GM18861 (cell line): ENCODE data around the gene RALGAPB.
"Not testable (repeated sequence)": the region's sequence is repeated elsewhere in the genome, so short reads cannot be mapped to it uniquely, and the experiment has no call there.

Experiments
- ATAC-seq: cut with Tn5 transposase; IDR thresholded peaks from one replicate; pipeline ENCODE4 v1.9.1; 2021; ENCODE audit not compliant: unreplicated experiment

RALGAPB gene

DNA sequence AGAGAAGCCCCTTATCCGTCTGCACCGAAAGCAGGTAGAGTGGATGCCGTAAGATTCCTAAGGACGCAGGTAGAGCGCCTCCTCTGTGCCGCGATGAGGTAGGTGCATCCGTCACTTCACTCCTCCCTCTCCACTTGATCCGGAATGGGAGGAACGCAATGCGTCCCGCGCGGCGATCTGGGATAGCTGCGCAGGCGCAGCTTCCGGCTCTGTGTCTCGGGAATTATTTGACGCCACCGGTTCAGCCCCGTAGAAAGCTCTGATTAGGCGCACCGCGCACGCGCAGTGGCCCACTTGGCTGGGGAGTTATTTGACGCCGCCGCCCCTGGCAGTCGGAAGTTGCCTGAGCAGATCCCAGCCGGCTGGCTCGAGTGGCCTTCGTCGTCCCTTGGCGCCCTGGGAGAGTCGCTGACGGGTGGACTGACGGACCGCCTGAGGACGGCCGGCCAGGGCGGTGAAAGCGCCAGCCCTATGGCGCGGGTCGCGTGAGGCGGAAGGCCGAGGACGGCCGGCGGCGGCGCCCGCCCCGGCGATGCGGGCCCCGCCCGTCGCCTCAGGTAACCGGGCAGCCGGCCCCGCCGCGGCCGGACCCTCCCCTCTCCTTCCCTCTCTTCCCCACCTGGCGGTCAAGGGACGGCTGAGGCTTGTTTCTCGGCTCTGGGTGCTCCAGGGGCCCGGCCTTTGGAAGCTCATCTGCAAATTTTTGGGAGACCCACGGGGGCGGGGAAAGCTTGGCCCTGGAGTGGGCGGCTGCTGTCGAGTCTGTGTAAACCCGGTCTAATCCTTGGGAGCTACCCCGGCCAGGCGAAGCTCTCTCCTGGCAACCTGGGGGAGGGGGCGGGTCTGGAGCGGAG lies at the start of gene RALGAPB:
Gene RALGAPB (plus strand): TSS at position 331 of the 854 bp plus-strand sequence. CDS start 15,590 bp downstream, outside the sequence.
- ATAC-seq: peak; percentile 84

DNA sequence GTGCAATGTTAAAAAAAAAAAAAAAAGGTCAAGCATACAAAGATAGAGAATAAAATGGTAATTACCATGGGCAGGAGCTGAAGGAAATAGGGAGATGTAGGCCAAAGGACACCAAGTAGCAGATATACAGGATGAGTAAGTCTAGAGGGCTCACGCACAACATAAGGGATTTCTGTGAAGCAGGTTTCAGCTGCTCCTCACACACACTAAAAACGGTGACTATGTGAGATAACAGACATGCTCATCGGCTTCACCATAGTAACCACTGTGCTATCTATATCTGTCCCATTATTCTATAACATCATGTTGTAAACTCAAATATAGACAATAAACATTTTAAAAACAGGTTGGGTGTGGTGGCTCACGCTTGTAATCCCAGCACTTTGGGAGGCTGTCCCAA lies 49.1 kb upstream of the RALGAPB start:
- ATAC-seq: no peak

- no peak for ATAC-seq
These were observed 48.2 kb upstream of the RALGAPB start for GRCh38 chr20:38424401-38424800.

DNA sequence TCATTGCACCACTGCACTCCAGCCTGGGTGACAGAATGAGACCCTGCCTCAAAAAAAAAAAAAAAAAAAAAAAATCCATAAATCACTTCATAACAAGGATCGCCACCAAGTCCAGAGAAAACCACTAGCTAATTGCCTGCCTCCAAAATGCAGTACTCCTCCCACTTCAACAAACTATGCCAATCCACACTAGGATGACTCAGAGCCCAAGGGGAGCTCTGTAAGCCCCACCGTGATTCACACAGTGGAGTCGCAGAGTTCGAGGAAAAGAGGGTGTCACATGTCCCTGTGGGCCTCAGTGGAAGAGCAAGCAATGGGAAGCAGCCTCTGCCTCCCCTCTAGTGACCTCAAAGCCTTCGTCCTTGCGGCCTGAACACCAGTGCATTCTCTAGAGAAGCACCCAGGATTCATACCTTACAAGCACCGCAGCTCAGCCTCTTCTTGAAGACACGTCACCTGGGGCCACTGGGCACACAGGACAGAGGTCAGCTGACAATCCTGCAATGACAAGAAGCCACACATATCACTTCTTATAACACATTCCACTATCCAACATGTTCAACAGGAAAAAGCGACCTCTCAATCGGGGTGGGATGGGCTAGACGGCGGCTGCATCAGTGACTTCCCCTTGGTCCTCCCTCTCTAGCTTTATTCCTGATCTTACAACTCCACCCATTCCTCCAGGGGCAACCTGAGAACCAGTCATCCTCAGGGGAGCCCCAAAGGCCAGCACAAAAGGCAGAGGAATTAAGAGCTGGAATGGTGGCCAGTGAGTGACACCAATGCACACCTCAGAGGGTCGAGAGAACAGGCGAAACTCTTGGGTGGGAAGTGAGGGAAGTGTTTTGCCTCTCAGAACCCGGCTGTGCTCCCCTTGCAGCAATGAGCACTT lies 46.4 kb upstream of the RALGAPB start:
- ATAC-seq: no peak

DNA sequence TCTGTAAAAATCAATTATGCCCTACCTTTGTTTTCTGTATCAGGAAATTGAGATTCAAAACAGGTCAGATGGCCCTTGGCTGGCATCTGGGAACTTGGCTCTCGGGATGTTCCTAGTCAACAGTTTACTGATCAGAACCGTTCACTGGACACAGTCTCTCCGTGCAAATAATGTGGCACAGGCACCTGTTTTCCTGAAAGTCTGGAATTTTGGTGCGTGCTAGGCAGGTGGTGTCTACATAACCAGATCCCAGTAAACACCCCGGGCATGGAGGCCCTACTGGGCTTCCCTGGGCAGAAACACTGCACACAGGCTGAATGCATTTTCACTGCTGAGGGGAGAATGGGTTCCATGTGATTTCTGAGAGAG lies 45.0 kb upstream of the RALGAPB start:
- ATAC-seq: no peak

- ATAC-seq: no peak
These were observed 43.8 kb upstream of the RALGAPB start for GRCh38 chr20:38428800-38429199.

DNA sequence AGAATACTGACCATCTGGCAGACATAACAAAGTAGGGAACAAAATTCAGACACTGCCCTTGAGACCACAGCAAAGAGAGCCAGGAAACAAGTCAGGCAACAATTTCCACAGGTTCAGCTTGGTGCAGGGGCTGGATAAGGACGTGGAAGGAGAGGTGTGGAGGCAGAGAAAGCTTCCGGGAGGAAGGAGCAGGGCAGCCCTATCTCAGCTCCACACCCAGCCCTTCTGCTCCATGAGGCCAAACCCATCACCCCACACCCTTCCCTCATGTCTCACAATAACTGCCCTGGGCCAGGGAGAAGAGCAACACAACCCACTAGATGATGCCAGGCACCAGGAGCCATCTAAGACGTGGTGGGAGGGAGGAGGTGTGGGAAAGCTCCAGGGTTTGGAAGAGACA lies 43.3 kb upstream of the RALGAPB start:
- ATAC-seq: no peak

- no peak for ATAC-seq
These were observed 41.8 kb upstream of the RALGAPB start for GRCh38 chr20:38430679-38431325.

DNA sequence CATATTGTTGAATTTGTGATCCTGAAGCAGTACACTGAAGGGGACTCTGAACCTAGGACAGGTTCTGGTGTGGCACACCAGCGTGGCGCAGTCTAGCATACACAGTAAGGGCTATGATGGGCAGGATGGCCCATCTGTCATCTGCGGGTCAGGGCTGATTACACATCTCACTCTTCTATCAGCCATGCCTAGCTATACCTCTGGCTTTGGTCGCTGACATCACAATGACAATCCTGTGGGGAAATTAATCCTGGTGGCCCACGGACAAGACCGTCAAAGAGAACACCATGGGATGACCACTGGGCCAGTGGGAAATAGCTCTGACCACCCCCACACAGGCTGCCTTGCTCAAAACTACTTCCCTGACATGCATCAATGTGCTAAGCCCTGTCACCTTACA lies 40.4 kb upstream of the RALGAPB start:
- no peak for ATAC-seq

DNA sequence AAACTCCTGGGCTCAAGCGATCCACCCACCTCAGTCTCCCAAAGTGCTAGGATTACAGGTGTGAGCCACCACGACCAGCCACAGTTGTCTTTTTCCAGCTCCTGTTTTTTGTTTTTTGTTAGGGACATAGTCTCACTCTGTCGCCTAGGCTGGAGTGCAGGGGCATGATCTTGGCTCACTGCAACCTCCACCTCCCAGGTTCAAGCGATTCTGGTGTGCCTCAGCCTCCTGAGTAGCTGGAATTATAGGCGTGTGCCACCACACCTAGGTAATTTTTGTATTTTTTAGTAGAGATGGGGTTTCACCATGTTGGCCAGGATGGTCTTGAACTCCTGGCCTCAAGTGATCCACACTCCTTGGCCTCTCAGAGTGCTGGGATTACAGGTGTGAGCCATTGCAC lies 39.8 kb upstream of the RALGAPB start:
- ATAC-seq: not testable (repeated sequence)

- ATAC-seq: no peak
These were observed 39.2 kb upstream of the RALGAPB start for GRCh38 chr20:38433304-38433972.

GRCh38 chr20:38434301-38434741 lies 38.3 kb upstream of the RALGAPB start:
- no peak for ATAC-seq

DNA sequence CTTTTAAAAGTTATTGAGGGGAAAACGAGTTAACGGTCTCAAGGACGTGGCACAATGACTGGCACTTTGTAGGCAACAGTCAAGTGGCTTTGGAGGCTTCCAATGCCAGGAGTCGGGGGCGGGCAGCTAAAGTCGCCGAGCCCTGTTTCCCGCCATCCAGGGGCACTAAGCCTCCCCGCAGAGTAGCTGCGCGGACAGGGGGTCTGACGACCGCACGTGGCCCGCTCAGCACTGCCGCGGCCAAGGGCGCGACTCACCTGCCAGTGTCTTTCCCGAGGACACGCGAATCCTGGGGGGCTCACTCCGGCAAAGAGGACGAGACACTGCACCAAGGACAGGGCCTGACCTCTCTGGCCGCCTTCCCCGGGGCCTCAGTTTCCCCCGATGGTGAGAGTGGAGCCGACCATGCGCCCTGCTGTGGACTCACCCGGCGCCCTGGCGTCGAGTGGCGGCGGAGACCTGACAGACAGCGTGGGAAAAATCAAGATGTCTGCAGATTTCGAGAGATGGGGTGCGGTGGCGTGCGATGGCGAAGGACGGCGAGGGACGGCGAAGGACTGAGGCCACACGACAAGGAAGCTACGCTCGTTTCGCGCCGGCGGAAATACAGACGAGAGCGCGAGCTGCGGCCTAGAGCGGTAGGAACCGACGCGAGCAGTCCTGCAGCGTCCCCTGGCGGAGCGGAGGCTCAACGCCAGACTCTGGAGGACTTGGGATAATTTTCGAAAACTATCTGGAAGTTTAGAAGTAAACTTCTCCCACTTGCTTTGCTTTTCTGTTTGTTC lies 37.7 kb upstream of the RALGAPB start, which contains the start of gene SNHG17:
Gene SNHG17 (minus strand): TSS at position 559 of the 785 bp plus-strand sequence.
- ATAC-seq: peak; percentile 60

DNA sequence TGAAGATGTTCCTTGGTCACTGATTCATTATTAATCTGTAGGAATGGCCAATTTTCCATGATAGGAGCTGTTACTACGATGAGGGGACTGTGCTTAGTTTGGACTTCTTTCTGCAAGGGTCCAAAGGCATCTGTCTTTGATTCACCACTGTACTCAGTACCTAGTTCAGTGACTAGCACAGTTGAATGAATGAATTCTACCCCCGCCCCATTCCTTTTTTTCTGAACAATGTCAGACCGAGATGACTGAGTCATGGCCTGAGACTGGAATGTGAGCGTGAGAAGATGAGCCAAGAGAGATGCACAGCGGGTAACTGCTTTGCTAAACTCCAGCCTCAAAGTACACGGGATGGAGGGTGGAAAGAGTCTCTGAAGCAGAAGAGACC lies 37.1 kb upstream of the RALGAPB start:
- no peak for ATAC-seq

GRCh38 chr20:38437796-38438195 lies 34.8 kb upstream of the RALGAPB start:
- ATAC-seq: no peak

DNA sequence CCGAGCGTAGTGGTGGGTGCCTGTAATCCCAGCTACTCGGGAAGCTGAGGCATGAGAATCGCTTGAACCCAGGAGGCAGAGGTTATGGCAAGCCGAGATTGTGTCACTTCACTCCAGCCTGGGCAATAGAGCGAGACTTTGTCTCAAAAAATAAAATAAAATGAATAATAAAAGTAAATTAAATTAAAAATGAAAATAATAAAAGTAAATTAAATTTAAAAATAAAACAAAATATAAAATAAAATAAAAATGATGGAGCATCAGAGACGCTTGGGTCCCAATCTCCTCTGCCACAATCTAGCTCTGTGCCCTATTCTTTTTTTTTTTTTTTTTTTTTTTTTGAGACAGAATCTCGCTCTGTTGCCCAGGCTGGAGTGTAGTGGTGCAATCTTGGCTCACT lies 31.5 kb upstream of the RALGAPB start:
- ATAC-seq: not testable (repeated sequence)

DNA sequence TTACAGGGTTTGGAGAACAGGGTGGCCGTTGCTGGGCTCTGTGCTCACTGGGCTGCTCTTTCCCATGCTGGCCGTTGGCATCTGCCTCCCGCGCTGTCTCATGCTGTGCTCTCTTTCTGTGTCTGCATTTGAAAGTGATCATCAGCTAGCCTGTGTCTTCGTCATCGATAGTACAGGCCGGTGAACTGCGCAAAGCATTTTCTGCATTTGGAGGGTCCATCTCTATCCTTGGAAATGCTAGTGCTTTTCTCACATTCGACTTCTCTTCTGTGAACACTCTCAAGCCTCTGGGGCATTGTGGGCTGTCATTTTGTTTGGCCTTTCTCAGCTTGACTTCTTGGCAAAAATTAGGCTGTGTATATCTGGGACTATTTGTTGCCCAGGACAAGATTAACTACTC lies 30.7 kb upstream of the RALGAPB start:
- no peak for ATAC-seq

- no peak for ATAC-seq
These were observed 27.3 kb upstream of the RALGAPB start for GRCh38 chr20:38445381-38445796.

GRCh38 chr20:38445901-38446425 lies 26.7 kb upstream of the RALGAPB start:
- no peak for ATAC-seq
